Measurements from ENCODE around the gene LAMTOR1. TPM values are rescaled to one million over a fixed set of nuclear protein-coding genes. Genes with fewer than 3 reads are reported as not detected.
"Not testable (repeated sequence)": the region's sequence is repeated elsewhere in the genome, so short reads cannot be mapped to it uniquely, and the experiment has no call there.

Gene LAMTOR1
- total RNA-seq, 1 experiment from 2014 or later, result 96.3 TPM

- peaks cover 24% of the 10 kb centered on the region for H3K27me3 Mint-ChIP-seq (ENCODE audit: low read depth)
Measured at GRCh38 chr11:72135891-72136683, 33.0 kb upstream of the LAMTOR1 start.

DNA sequence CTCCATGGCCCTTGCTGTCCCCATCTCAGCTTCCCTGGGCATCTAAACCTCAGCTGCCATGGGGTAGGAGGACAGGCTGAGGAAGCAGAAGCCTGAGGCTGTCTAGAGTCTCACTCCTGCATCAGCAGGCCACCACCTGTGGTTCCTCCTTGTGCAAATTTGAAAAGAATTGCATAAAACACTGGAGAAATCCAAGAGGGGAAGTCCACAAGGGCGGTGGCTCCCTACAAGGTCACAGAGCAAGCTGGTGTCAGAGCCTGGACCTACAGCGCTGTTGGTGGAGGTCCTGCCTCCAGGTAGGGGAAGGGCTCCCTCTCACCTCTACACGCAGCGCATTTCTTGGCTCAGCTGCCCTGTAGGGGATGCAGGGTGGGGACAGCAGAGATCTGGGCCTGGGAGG is 32.4 kb upstream of the LAMTOR1 start, which contains the start of gene FOLR3:
Gene FOLR3 (plus strand): TSS at position 253 of the 400 bp plus-strand sequence. CDS start 228 bp downstream, outside the sequence.
- H3K27me3 Mint-ChIP-seq (ENCODE audit: low read depth), result peaks cover 26% of the 10 kb centered on the region
- H3K4me1 Mint-ChIP-seq; H2BK15ac ChIP-seq (ENCODE audit: low read depth, low read length): not testable (repeated sequence)

More at GRCh38 chr11:72135891-72136683, 33.0 kb upstream of the LAMTOR1 start:
- Histone ChIP-seq H3K14ac (ENCODE audit: insufficient read depth, low read length) (no peak overlapping the region), H3T11ph (ENCODE audit: low read length) (no peak overlapping the region), H4K20me1 (ENCODE audit: control insufficient read depth, insufficient read depth, insufficient read length) (no peaks in the 10 kb centered on the region), H2BK20ac (ENCODE audit: low read depth, low read length, poor library complexity, severe bottlenecking) (no peak overlapping the region), H4K8ac (replicated peaks; ENCODE audit: insufficient read length, low read depth, low read length) (no peak overlapping the region), H3K79me2 (ENCODE audit: insufficient read depth, low read length) (no peaks in the 10 kb centered on the region), H3K23me2 (ENCODE audit: insufficient read length, low read depth, low read length, poor library complexity, severe bottlenecking) (no peaks in the 10 kb centered on the region), H3K27me3 (ENCODE audit: insufficient read depth, low read length) (no peaks in the 10 kb centered on the region), H3K4ac (ENCODE audit: low read depth, low read length) (no peak overlapping the region), H4K91ac (ENCODE audit: insufficient read length, low read depth, low read length) (no peak overlapping the region), H4K5ac (ENCODE audit: insufficient read length, low read depth, low read length) (no peak overlapping the region), H3K27ac (ENCODE audit: insufficient read length, low read depth, low read length) (no peak overlapping the region), H3K9me3 (ENCODE audit: control insufficient read depth, low read depth, low read length) (no peaks in the 10 kb centered on the region), H2AFZ (ENCODE audit: low read length) (no peak overlapping the region), H3K4me1 (ENCODE audit: insufficient read depth, low read length) (no peaks in the 10 kb centered on the region; the same call in none of the 2 replicates), H3K56ac (ENCODE audit: insufficient read length, low read depth, low read length) (no peak overlapping the region), H2AK5ac (ENCODE audit: insufficient read length, low read length) (no peak overlapping the region), H2BK5ac (ENCODE audit: insufficient read length, low read length) (no peak overlapping the region), H2BK120ac (ENCODE audit: low read depth, low read length, poor library complexity, severe bottlenecking) (no peak overlapping the region), H2BK12ac (ENCODE audit: insufficient read length, low read depth, low read length) (no peak overlapping the region), H3K23ac (ENCODE audit: insufficient read length, low read depth, low read length) (no peak overlapping the region), H3K79me1 (ENCODE audit: insufficient read depth, low read depth, low read length, poor library complexity, severe bottlenecking) (no peaks in the 10 kb centered on the region), H3K9ac (ENCODE audit: extremely low read depth, insufficient read length, low read length) (no peak overlapping the region), H3K18ac (ENCODE audit: insufficient read length, low read depth, low read length) (no peak overlapping the region), H2BK15ac (ENCODE audit: low read depth, low read length) (no peak overlapping the region), H3K4me2 (ENCODE audit: insufficient read depth, insufficient read length, low read length) (no peak overlapping the region)
- no peaks in the 10 kb centered on the region for H3K9me3 Mint-ChIP-seq
- WGBS (ENCODE audit: extremely low coverage, insufficient read length, low lambda C conversion rate), result no CpG with 5 or more reads among the region's 14 CpGs
- H3K4me1 Mint-ChIP-seq, result peaks cover 0 to 3% of the 10 kb centered on the region in 2 experiments; a peak in 2 of 4 replicates
- no peaks in the 10 kb centered on the region for H3K36me3 Mint-ChIP-seq (ENCODE audit: insufficient read depth in 1 of 3, low read depth in 3 of 3)
- no peak for DNase-seq
- H3K4me3 Mint-ChIP-seq, result no peak overlapping the region; a peak in 1 of 5 replicates
- no peak for TF ChIP-seq CTCF (conservative IDR thresholded peaks at IDR 0.05)
- H3K27ac Mint-ChIP-seq, result no peak overlapping the region

More for the DNA sequence above, 32.4 kb upstream of the LAMTOR1 start, which contains the start of gene FOLR3:
- H3K14ac ChIP-seq (ENCODE audit: insufficient read depth, low read length); H3K23ac ChIP-seq (ENCODE audit: insufficient read length, low read depth, low read length); H3K4me3 Mint-ChIP-seq; H2BK12ac ChIP-seq (ENCODE audit: insufficient read length, low read depth, low read length); H2AK5ac ChIP-seq (ENCODE audit: insufficient read length, low read length); H3K9ac ChIP-seq (ENCODE audit: extremely low read depth, insufficient read length, low read length); H3K79me2 ChIP-seq (ENCODE audit: insufficient read depth, low read length); H3K23me2 ChIP-seq (ENCODE audit: insufficient read length, low read depth, low read length, poor library complexity, severe bottlenecking); H4K91ac ChIP-seq (ENCODE audit: insufficient read length, low read depth, low read length); H3K4me1 ChIP-seq (ENCODE audit: insufficient read depth, low read length); H3T11ph ChIP-seq (ENCODE audit: low read length); H3K4ac ChIP-seq (ENCODE audit: low read depth, low read length); H2BK5ac ChIP-seq (ENCODE audit: insufficient read length, low read length); H3K9me3 Mint-ChIP-seq; H4K20me1 ChIP-seq (ENCODE audit: control insufficient read depth, insufficient read depth, insufficient read length); H3K27ac ChIP-seq (ENCODE audit: insufficient read length, low read depth, low read length); DNase-seq; H3K9me3 ChIP-seq (ENCODE audit: control insufficient read depth, low read depth, low read length); H3K27me3 ChIP-seq (ENCODE audit: insufficient read depth, low read length); H4K8ac ChIP-seq (replicated peaks; ENCODE audit: insufficient read length, low read depth, low read length); H2BK20ac ChIP-seq (ENCODE audit: low read depth, low read length, poor library complexity, severe bottlenecking); H3K56ac ChIP-seq (ENCODE audit: insufficient read length, low read depth, low read length); H2BK120ac ChIP-seq (ENCODE audit: low read depth, low read length, poor library complexity, severe bottlenecking); H3K27ac Mint-ChIP-seq; H3K36me3 Mint-ChIP-seq (ENCODE audit: insufficient read depth in 1 of 3, low read depth in 3 of 3); H3K18ac ChIP-seq (ENCODE audit: insufficient read length, low read depth, low read length); H2AFZ ChIP-seq (ENCODE audit: low read length); H3K4me2 ChIP-seq (ENCODE audit: insufficient read depth, insufficient read length, low read length); H3K79me1 ChIP-seq (ENCODE audit: insufficient read depth, low read depth, low read length, poor library complexity, severe bottlenecking); H4K5ac ChIP-seq (ENCODE audit: insufficient read length, low read depth, low read length): not testable (repeated sequence)
- WGBS (ENCODE audit: extremely low coverage, insufficient read length, low lambda C conversion rate), result no CpG with 5 or more reads among the region's 4 CpGs

Measured in H9 (cell line).